Skeletal muscle satellite cell (primary cell): ENCODE results near the gene CYCS.
"Not testable (repeated sequence)": the region's sequence is repeated elsewhere in the genome, so short reads cannot be mapped to it uniquely, and the experiment has no call there.

Source experiments
- H3K27me3 ChIP-seq: 2 replicates; pipeline ENCODE4 v1.7.0; 2013; ENCODE audit warnings: low read length; ENCODE audit not compliant: control insufficient read depth, insufficient read depth
- H3K36me3 ChIP-seq: 2 replicates; pipeline ENCODE4 v1.7.0; 2013; ENCODE audit warnings: mild to moderate bottlenecking, control low read depth, low read length; ENCODE audit not compliant: insufficient read depth
- H3K4me1 ChIP-seq: 2 replicates; pipeline ENCODE4 v1.7.0; 2013; ENCODE audit warnings: low read length; ENCODE audit not compliant: control insufficient read depth, insufficient read depth
- H3K4me2 ChIP-seq: 2 replicates; pipeline ENCODE4 v1.7.0; 2013; ENCODE audit warnings: mild to moderate bottlenecking, low read length
- H3K4me3 ChIP-seq: 2 replicates; pipeline ENCODE4 v1.7.0; 2013; ENCODE audit warnings: low read length
- H3K9ac ChIP-seq: 2 replicates; pipeline ENCODE4 v1.7.0; 2013; ENCODE audit warnings: mild to moderate bottlenecking, low read depth, low read length, moderate library complexity
- H3K9me3 ChIP-seq: replicated peaks from 2 replicates; pipeline ENCODE4 v1.7.0; 2013; ENCODE audit warnings: mild to moderate bottlenecking, control low read depth, low read length

The CYCS gene

DNA sequence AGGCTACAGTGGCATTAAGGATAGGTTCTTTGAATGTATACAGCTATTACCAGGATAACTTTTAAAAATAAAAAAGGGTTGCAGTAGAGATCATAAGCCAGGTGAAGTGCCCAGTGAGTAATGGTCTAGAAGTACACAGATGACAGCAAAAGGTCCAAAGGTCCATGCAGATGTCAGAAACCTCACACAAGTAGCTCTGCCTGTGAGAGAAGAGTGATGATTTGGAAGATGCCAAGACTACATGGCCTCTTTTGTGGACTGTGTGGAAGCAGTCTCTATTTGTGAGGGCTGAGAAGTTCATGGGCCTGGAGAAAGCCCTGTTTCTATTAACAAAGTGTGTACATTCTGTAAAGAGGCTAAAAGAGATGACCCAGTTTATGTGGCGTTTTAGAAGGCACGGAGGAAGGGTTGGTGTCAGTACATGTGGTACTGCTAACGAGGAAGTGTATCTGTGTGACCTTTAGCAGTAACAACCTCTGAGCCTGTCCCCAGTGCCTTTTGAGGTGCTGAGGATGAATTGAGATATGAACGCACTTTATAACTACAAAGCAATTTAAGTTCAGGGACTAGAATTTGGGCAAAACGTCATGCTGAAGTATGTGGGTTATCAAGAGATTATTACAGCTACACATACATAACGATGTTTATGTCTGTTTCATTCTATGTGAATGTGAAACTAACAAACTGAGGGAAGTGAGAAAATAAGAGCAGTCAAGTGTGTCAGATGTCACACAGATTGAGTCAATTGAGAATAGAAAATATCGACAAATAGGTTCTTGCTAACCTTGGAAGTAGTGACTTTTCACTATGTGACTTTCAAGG, 7.6 kb downstream of the CYCS start:
- Histone ChIP-seq H3K9ac (no peak overlapping the region), H3K4me1 (peaks cover 7% of the 10 kb centered on the region), H3K36me3 (peaks cover 42% of the 10 kb centered on the region), H3K9me3 (no peaks in the 10 kb centered on the region), H3K4me2 (no peak overlapping the region), H3K4me3 (no peak overlapping the region), H3K27me3 (no peaks in the 10 kb centered on the region)

DNA sequence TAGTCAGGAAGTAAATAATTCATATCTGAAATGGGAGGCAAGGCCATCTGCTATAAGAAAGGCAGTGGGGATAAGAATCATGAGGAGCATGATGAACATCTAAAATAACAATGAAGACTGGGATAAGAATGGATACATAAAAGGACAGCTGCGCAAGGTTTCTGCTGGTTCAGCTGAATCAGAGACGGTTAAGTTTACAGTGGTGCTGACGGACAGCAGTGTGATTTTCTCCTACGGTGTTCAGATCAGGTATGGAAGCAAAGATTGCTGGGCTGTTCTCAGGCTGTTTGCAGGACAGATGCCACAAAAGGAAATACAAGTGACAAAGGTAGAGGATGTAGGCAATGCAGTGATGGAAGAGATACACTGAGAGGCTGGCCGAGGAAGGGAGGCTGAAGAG, 8.4 kb downstream of the CYCS start:
- no peaks in the 10 kb centered on the region for H3K9me3 ChIP-seq

DNA sequence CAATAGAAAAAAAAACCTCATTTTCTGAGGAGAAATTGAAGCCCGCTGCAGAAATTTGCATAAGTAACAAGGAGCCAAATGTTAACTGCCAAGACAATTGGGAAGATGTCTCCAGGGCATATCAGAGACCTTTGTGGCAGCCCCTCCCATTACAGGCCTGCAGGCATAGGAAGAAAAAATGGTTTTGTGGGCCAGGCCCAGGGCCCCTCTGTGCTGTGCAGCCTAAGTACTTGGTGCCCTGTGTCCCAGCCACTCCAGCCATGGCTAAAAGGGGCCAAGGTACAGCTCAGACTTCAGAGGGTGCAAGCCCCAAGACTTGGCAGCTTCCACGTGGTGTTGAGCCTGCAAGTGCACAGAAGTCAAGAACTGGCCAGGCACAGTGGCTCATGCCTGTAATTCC, 14.5 kb downstream of the CYCS start:
- not testable (repeated sequence) for H3K9me3 ChIP-seq, H3K27me3 ChIP-seq, H3K4me1 ChIP-seq, H3K4me2 ChIP-seq, H3K4me3 ChIP-seq, H3K9ac ChIP-seq, H3K36me3 ChIP-seq

More for the DNA sequence above, 8.4 kb downstream of the CYCS start:
- H3K4me3 ChIP-seq: no peak overlapping the region
- no peak overlapping the region for H3K4me2 ChIP-seq
- peaks cover 4% of the 10 kb centered on the region for H3K4me1 ChIP-seq
- H3K36me3 ChIP-seq: peaks cover 34% of the 10 kb centered on the region
- no peaks in the 10 kb centered on the region for H3K27me3 ChIP-seq
- H3K9ac ChIP-seq: no peak overlapping the region

DNA sequence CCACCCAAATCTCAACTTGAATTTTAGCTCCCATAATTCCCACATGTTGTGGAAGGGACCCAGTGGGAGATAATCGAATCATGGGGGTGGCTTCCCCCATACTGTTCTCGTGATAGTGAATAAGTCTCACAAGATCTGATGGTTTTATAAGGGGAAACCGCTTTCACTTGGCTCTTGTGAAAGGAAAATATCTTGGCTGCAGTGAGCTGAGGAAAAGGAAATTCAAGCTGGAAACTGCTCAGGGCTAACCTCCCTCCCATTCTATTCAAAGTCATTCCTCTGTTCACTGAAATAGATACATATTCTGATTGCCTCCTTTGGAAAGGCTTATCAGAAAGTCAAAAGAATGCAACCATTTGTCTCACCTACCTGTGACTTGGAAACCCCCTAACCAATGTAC, 15.8 kb downstream of the CYCS start:
- no peak overlapping the region for H3K4me3 ChIP-seq
- H3K4me1 ChIP-seq: peaks cover 4% of the 10 kb centered on the region
- no peak overlapping the region for H3K9ac ChIP-seq
- H3K4me2 ChIP-seq: no peak overlapping the region
- no peaks in the 10 kb centered on the region for H3K36me3 ChIP-seq
- H3K27me3 ChIP-seq: no peaks in the 10 kb centered on the region
- H3K9me3 ChIP-seq: no peaks in the 10 kb centered on the region

DNA sequence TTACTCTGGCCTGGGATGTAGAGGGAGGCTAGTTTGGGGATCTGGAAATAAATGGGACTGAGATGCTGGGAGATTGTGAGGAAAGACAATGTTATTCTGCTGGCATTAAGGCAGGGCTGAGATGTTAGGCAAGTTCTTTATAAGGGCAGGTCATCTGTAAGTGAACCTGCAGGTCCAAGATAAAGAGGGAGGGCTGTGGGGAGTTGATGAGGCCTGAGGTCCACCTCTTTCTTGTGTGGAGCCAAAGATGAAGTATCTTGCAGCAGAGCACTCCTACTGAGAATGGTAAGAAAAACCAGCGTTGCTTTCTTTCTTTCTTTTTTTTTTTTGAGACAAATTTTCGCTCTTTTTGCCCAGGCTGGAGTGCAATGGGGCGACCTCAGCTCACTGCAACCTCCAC, 19.1 kb downstream of the CYCS start:
- no peaks in the 10 kb centered on the region for H3K4me1 ChIP-seq
- H3K9ac ChIP-seq: no peak overlapping the region
- no peak overlapping the region for H3K4me2 ChIP-seq
- H3K27me3 ChIP-seq: no peaks in the 10 kb centered on the region
- no peaks in the 10 kb centered on the region for H3K9me3 ChIP-seq
- no peaks in the 10 kb centered on the region for H3K36me3 ChIP-seq
- no peak overlapping the region for H3K4me3 ChIP-seq

DNA sequence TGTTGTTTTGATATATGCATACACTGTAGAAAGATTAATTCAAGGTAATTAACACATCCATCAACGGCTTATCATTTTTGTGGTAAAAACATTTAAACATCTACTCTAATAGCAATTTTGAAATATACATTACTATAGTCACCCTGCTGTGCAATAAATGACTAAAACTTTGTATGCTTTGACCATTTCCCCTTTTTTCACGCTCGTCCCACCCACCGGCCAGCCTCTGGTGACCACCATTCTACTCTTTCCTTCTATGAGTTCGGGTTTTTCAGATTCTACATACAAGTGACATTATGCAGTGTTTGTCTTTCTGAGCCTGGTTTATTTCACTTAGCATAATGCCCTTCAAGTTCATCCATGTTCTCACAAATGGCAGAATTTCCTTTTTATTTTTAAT, 21.3 kb downstream of the CYCS start:
- no peaks in the 10 kb centered on the region for H3K27me3 ChIP-seq
- H3K4me2 ChIP-seq: no peak overlapping the region
- no peak overlapping the region for H3K9ac ChIP-seq
- no peaks in the 10 kb centered on the region for H3K36me3 ChIP-seq
- H3K4me3 ChIP-seq: no peak overlapping the region
- no peaks in the 10 kb centered on the region for H3K9me3 ChIP-seq
- no peaks in the 10 kb centered on the region for H3K4me1 ChIP-seq

DNA sequence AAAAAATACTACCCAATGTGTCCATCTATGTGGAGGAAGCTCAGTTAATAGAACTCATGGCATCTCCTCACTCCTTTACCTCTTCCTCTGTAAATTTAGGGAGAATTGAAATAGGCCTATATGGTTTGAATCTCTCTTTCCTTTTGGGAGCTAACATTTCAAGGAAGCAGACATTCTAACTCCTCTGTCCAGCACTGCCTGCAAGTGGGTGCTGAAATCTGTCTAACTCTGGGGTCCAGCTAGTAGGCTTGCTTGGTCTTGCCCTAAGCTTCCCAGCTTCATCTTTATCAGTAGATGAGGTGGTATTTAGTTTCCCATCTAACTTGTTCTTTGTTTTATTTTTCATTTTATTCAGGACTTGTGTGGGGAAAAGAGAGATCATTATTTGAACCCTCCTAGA, 23.2 kb downstream of the CYCS start:
- Histone ChIP-seq H3K4me2 (no peak overlapping the region), H3K36me3 (no peaks in the 10 kb centered on the region), H3K4me3 (no peak overlapping the region), H3K9ac (no peak overlapping the region), H3K27me3 (no peaks in the 10 kb centered on the region), H3K9me3 (no peaks in the 10 kb centered on the region), H3K4me1 (no peaks in the 10 kb centered on the region)

DNA sequence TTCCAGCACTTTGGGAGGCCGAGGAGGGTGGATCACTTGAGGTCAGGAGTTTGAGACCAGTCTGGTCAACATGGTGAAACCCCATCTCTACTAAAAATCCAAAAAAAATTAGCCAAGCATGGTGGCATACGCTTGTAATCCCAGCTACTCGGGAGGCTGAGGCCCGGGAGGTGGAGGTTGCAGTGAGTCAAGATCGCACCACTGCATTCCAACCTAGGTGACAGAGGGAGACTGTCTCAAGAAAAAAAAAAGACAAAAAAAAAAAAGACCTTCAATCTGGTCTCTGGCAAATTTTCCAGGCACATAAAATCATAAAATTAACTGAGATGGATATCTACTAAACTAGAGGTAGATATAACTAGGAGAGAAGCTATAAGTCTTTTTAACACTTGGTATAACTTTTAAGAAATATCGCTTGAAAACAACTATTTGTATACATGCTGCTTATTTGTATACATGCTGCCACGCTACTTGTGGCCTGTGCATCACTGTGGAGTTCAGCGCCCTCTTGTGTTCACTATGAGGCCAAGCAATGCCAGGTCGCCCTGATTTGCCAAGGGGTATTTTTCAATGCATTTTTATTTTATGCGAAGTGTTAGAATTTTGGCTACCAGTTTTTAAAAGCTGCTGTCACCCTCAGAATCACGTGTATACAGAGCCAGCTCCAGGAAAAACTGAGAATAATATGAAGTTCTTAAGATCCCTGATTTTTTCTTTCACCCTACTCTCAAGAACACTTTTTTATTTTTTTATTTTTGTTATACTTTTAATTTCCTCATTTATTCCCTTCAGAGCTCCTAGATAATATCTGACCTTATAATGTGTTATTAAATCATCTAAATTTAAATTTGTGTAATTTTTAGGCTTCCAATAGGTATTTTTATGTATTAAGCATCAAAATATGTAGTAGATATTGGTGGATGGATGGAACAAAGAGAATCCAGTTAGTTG, 26.7 kb downstream of the CYCS start:
- peak overlapping the region; percentile 12 for H3K4me2 ChIP-seq
- no peak overlapping the region for H3K9ac ChIP-seq
- H3K36me3 ChIP-seq: no peaks in the 10 kb centered on the region
- no peaks in the 10 kb centered on the region for H3K9me3 ChIP-seq
- no peak overlapping the region for H3K4me3 ChIP-seq
- H3K27me3 ChIP-seq: no peaks in the 10 kb centered on the region
- H3K4me1 ChIP-seq: no peaks in the 10 kb centered on the region

DNA sequence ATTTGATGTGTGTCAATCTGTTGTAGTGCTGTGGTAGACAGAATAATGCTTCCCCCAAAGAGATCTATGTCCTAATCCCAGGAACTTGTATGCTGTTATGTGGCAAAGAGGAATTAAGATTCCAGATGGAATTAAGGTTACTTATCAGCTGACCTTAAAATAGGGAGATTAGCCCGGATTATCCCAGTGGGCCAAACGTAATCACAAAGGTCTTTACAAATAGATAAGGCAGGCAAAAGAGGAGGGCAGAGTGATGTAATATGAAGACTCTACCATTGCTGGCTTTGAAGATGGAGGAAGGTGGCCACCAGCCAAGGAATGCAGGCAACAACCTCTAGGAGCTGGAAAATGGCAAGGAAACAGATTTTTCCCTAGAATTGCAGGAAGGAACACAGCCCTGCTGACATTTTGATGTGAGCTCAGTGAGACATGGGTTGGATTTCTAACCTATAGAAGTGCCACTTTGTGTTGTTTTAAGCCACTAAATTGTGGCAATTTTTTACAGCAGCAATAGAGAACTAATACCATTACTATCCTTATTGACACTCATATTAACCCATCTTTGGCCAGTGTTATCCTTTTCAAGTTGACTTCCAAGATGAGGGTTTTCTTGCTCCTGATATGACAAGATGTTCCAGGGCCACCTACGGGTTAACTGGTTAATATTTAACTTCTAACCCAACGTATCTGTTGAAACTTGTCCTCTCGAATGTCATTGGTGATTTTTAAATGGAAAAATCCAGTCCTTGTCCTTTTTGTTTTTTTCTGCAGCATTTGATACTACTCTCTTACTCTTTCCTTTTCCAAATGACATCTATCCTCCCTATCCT, 29.3 kb downstream of the CYCS start:
- Histone ChIP-seq H3K27me3 (no peaks in the 10 kb centered on the region), H3K4me1 (no peaks in the 10 kb centered on the region), H3K4me2 (no peak overlapping the region), H3K4me3 (no peak overlapping the region), H3K36me3 (no peaks in the 10 kb centered on the region), H3K9me3 (no peaks in the 10 kb centered on the region), H3K9ac (no peak overlapping the region)

DNA sequence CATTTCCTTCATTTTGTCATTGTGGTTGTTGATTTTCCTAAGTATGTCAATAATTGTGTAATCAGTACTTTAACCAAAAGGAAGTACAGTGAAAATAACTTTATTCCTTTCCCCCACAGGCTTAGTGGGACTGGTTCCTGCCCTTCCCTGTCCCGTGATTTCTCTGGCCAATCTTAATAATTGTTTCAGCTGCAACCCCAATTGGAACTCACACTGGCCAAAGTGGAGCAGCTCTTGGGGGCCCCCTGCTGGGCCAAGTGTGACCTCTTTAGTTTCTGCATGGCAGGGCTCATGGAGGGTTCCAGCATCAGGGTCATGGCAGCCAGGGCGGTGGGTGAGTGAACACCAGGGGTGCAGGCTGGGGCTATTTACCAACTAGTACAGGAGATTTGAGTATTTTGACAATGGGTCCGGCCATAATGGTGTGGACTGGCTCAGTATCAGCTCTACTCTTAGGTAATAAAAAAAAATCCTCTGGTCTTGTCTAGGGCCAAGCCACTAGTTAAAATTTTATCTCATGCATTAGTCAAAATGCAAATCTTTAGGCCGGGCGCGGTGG, 31.7 kb downstream of the CYCS start:
- Histone ChIP-seq H3K9ac (no peak overlapping the region), H3K4me2 (no peak overlapping the region), H3K27me3 (no peaks in the 10 kb centered on the region), H3K36me3 (no peaks in the 10 kb centered on the region), H3K9me3 (no peaks in the 10 kb centered on the region), H3K4me3 (no peak overlapping the region), H3K4me1 (no peaks in the 10 kb centered on the region)

DNA sequence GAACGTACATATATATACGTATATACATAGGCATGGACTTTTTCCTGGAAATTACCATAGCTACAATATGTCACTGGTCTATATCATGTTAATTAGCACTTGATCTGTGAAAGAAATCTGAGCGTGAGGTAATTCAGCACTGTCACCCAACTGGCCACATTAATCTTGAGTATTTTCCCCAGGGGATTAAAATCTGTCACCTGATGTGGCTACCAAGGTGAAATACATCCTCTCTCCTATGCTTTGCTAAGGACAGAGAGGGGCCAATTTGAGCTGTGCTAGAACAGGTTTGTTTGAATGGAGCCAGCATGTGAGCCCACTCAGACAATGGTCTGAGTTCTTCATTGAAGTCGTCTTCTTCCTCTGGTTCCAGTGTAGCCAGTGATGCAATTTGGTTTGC, 33.3 kb downstream of the CYCS start:
- Histone ChIP-seq H3K4me1 (no peaks in the 10 kb centered on the region), H3K9me3 (no peaks in the 10 kb centered on the region), H3K9ac (no peak overlapping the region), H3K27me3 (no peaks in the 10 kb centered on the region), H3K4me3 (no peak overlapping the region), H3K4me2 (no peak overlapping the region), H3K36me3 (no peaks in the 10 kb centered on the region)
